Endothelial cell (in vitro differentiated cells): ENCODE data around the gene FAM135A. TPM values are rescaled to one million over a fixed set of nuclear protein-coding genes. Genes with fewer than 3 reads are reported as not detected.

Source experiments
- DNase-seq: peaks from one replicate; pipeline ENCODE4 v3.0.0; 2021; ENCODE audit warnings: low spot score
- H3K27ac Mint-ChIP-seq: one replicate; pipeline ENCODE4 v1.8.0; 2021; ENCODE audit warnings: mixed read lengths, inconsistent platforms; ENCODE audit not compliant: unreplicated experiment
- H3K27me3 Mint-ChIP-seq: one replicate; pipeline ENCODE4 v1.8.0; 2021; ENCODE audit warnings: mild to moderate bottlenecking, moderate library complexity, mixed read lengths, inconsistent platforms; ENCODE audit not compliant: unreplicated experiment
- H3K36me3 Mint-ChIP-seq: one replicate; pipeline ENCODE4 v1.8.0; 2021; ENCODE audit warnings: mild to moderate bottlenecking, low read depth, mixed read lengths, inconsistent platforms; ENCODE audit not compliant: unreplicated experiment
- H3K4me1 Mint-ChIP-seq: one replicate; pipeline ENCODE4 v1.8.0; 2021; ENCODE audit warnings: mild to moderate bottlenecking, mixed read lengths, inconsistent platforms; ENCODE audit not compliant: unreplicated experiment
- H3K4me3 Mint-ChIP-seq: one replicate; pipeline ENCODE4 v1.8.0; 2021; ENCODE audit warnings: mild to moderate bottlenecking, mixed read lengths, inconsistent platforms; ENCODE audit not compliant: unreplicated experiment
- H3K9me3 Mint-ChIP-seq: one replicate; pipeline ENCODE4 v1.8.0; 2021; ENCODE audit warnings: mixed read lengths, inconsistent platforms; ENCODE audit not compliant: unreplicated experiment
- CTCF ChIP-seq: fragments of 200-600 bp; sonication (generic); IDR thresholded peaks from one replicate; pipeline ENCODE4 v1.5.0; 2021; ENCODE audit warnings: antibody characterized with exemption; ENCODE audit not compliant: unreplicated experiment
- total RNA-seq: library from RNA; stranded (reverse); fragmentation: NEBNext Ultra II Directional; extraction: Animal tissue kit (Norgen Biotek cat#: 25700); gene quantifications from one replicate; pipeline ENCODE4 v1.2.1, GENCODE V29; 2021; ENCODE audit not compliant: unreplicated experiment

Gene FAM135A
- total RNA-seq, 1 donor from 2014 or later = 31.2 TPM

- H3K27ac Mint-ChIP-seq = no peak overlapping the region
- H3K9me3 Mint-ChIP-seq = no peaks in the 10 kb centered on the region
- H3K36me3 Mint-ChIP-seq = peaks cover 35% of the 10 kb centered on the region
- peaks cover 2% of the 10 kb centered on the region for H3K27me3 Mint-ChIP-seq
- DNase-seq = no peak
- H3K4me3 Mint-ChIP-seq = peak overlapping the region; percentile 38
- no peaks in the 10 kb centered on the region for H3K4me1 Mint-ChIP-seq
- TF ChIP-seq CTCF = no peak
These were observed 90.6 kb downstream of the FAM135A start for GRCh38 chr6:70503813-70504465.

GRCh38 chr6:70506321-70506720 is 93.0 kb downstream of the FAM135A start:
- Mint-ChIP-seq H3K4me1 (no peaks in the 10 kb centered on the region), H3K27me3 (no peaks in the 10 kb centered on the region), H3K4me3 (no peak overlapping the region), H3K36me3 (peaks cover 24% of the 10 kb centered on the region), H3K27ac (no peak overlapping the region), H3K9me3 (no peaks in the 10 kb centered on the region)
- TF ChIP-seq CTCF = no peak
- DNase-seq = no peak

- no peak for TF ChIP-seq CTCF
- Mint-ChIP-seq H3K9me3 (no peaks in the 10 kb centered on the region), H3K4me3 (no peak overlapping the region), H3K36me3 (peaks cover 19% of the 10 kb centered on the region), H3K4me1 (no peaks in the 10 kb centered on the region), H3K27ac (no peak overlapping the region), H3K27me3 (no peaks in the 10 kb centered on the region)
- DNase-seq = no peak
These were observed 93.9 kb downstream of the FAM135A start for GRCh38 chr6:70507161-70507560.

GRCh38 chr6:70508953-70509352 is 95.6 kb downstream of the FAM135A start:
- H3K36me3 Mint-ChIP-seq = peaks cover 5% of the 10 kb centered on the region
- H3K27ac Mint-ChIP-seq = no peak overlapping the region
- H3K4me1 Mint-ChIP-seq = no peaks in the 10 kb centered on the region
- H3K27me3 Mint-ChIP-seq = no peaks in the 10 kb centered on the region
- no peak for TF ChIP-seq CTCF
- H3K9me3 Mint-ChIP-seq = no peaks in the 10 kb centered on the region
- DNase-seq = no peak
- H3K4me3 Mint-ChIP-seq = no peak overlapping the region

GRCh38 chr6:70510600-70510999 is 97.3 kb downstream of the FAM135A start:
- H3K9me3 Mint-ChIP-seq = no peaks in the 10 kb centered on the region
- H3K4me1 Mint-ChIP-seq = no peaks in the 10 kb centered on the region
- H3K4me3 Mint-ChIP-seq = no peak overlapping the region
- DNase-seq = no peak
- TF ChIP-seq CTCF = no peak
- H3K27ac Mint-ChIP-seq = no peak overlapping the region
- no peaks in the 10 kb centered on the region for H3K27me3 Mint-ChIP-seq
- H3K36me3 Mint-ChIP-seq = no peaks in the 10 kb centered on the region
